H1 (cell line): ENCODE results near the gene CDK13.

Experiments used
- CEBPB ChIP-seq: IDR thresholded peaks from 2 replicates; pipeline ENCODE4 v1.6.1; 2012; ENCODE audit warnings: low read depth, low read length
- CHD2 ChIP-seq: IDR thresholded peaks from 2 replicates; pipeline ENCODE4 v1.6.1; 2012; ENCODE audit warnings: low read length, improper control_type of control experiment
- EP300 ChIP-seq, 2 experiments: IDR thresholded peaks; 1 replicate in 1 of 2; 2 replicates in 1 of 2; pipeline ENCODE4 v1.6.1; 2011 to 2012; ENCODE audit warnings: low read depth in 2 of 2, low read length in 2 of 2, mild to moderate bottlenecking in 2 of 2, borderline replicate concordance in 1 of 2, inconsistent platforms in 1 of 2, moderate library complexity in 1 of 2
- EZH2 ChIP-seq: fragments of 200-600 bp; sonication (generic); IDR thresholded peaks from 2 replicates; pipeline ENCODE4 v1.7.1; 2012; ENCODE audit warnings: low read depth, mild to moderate bottlenecking, moderate library complexity, low read length, inconsistent platforms; ENCODE audit not compliant: severe bottlenecking
- POLR2A ChIP-seq, 2 experiments: IDR thresholded peaks; 1 replicate in 1 of 2; 2 replicates in 1 of 2; pipeline ENCODE4 v1.6.1; 2011; ENCODE audit warnings: low read depth in 2 of 2, low read length in 2 of 2, mild to moderate bottlenecking in 2 of 2; ENCODE audit errors: control extremely low read depth in 1 of 2
- SUZ12 ChIP-seq: fragments of 200-600 bp; sonication (generic); IDR thresholded peaks from 2 replicates; pipeline ENCODE4 v1.6.1; 2012; ENCODE audit warnings: mild to moderate bottlenecking, inconsistent platforms, low read length, moderate library complexity, mixed read lengths
- TAF1 ChIP-seq: IDR thresholded peaks from 2 replicates; pipeline ENCODE4 v1.6.1; 2011; ENCODE audit warnings: mild to moderate bottlenecking, low read depth, low read length
- TF ChIP-seq, protein P1 (sequence below), 3 experiments: IDR thresholded peaks; 1 replicate in 2 of 3; 2 replicates in 1 of 3; pipeline versions ENCODE4 v1.5.1 to v1.6.1; 2011; ENCODE audit warnings: low read length in 3 of 3, mild to moderate bottlenecking in 3 of 3, inconsistent platforms in 2 of 3, low read depth in 1 of 3, moderate library complexity in 1 of 3; ENCODE audit not compliant: insufficient read depth in 1 of 3; ENCODE audit errors: control extremely low read depth in 1 of 3

- TF ChIP-seq, protein P1, sequence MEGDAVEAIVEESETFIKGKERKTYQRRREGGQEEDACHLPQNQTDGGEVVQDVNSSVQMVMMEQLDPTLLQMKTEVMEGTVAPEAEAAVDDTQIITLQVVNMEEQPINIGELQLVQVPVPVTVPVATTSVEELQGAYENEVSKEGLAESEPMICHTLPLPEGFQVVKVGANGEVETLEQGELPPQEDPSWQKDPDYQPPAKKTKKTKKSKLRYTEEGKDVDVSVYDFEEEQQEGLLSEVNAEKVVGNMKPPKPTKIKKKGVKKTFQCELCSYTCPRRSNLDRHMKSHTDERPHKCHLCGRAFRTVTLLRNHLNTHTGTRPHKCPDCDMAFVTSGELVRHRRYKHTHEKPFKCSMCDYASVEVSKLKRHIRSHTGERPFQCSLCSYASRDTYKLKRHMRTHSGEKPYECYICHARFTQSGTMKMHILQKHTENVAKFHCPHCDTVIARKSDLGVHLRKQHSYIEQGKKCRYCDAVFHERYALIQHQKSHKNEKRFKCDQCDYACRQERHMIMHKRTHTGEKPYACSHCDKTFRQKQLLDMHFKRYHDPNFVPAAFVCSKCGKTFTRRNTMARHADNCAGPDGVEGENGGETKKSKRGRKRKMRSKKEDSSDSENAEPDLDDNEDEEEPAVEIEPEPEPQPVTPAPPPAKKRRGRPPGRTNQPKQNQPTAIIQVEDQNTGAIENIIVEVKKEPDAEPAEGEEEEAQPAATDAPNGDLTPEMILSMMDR (IDR thresholded peaks at IDR 0.05; ENCODE audit: control extremely low read depth in 1 of 3, insufficient read depth in 1 of 3, low read depth in 1 of 3, low read length in 3 of 3), result no peak
- TF ChIP-seq CEBPB (no peak), EZH2 (no peak), EP300 (IDR thresholded peaks at IDR 0.05; ENCODE audit: borderline replicate concordance in 1 of 2, low read depth in 2 of 2, low read length in 2 of 2) (no peak), CHD2 (no peak), POLR2A (IDR thresholded peaks at IDR 0.05; ENCODE audit: control extremely low read depth in 1 of 2, low read depth in 2 of 2, low read length in 2 of 2) (no peak), TAF1 (no peak), SUZ12 (no peak)
Observed at GRCh38 chr7:40115936-40116335, 165.9 kb downstream of the CDK13 start.
